SK-N-SH (cell line): ENCODE measurements around the gene TP73. TPM values are rescaled to one million over a fixed set of nuclear protein-coding genes. Genes with fewer than 3 reads are reported as not detected.

ENCODE experiments used
- CTCF ChIA-PET: fragments of 300-600, 350-600 bp; formaldehyde crosslinking; extraction: SDS; loops from one replicate; lab custom pipeline; 2021; lab: Yijun Ruan, JAX
- POLR2A ChIA-PET: fragments of 350-600 bp; sonication (Branson Sonifier 250); formaldehyde crosslinking; extraction: SDS; loops from one replicate; lab custom pipeline; 2020; ENCODE audit warnings: antibody characterized with exemption, inconsistent platforms; lab: Yijun Ruan, JAX
- DNase-seq: peaks from one replicate; pipeline ENCODE4 v3.0.0; 2012
- H2AFZ ChIP-seq: fragments of 200-600 bp; sonication (generic); 2 replicates; pipeline ENCODE4 v1.8.1; 2016; ENCODE audit warnings: antibody characterized with exemption, mild to moderate bottlenecking, low read depth
- H3F3A ChIP-seq: fragments of 200-600 bp; sonication (generic); replicated peaks from 2 replicates; pipeline ENCODE3; 2016; ENCODE audit warnings: antibody characterized with exemption, mild to moderate bottlenecking; ENCODE audit not compliant: insufficient read depth
- H3K27ac ChIP-seq, 2 experiments: fragments of 200-500 bp in 1 of 2; fragments of 200-600 bp in 1 of 2; sonication (Bioruptor generic) in 1 of 2; sonication (generic), shearing (Covaris generic) in 1 of 2; 2 replicates each; pipeline versions ENCODE4 v1.5.1 to v1.6.1; 2014 to 2016; ENCODE audit warnings: low read depth in 2 of 2, inconsistent platforms in 1 of 2, low read length in 1 of 2, mild to moderate bottlenecking in 1 of 2, mixed read lengths in 1 of 2
- H3K27me3 ChIP-seq: fragments of 200-600 bp; sonication (generic), shearing (Covaris generic); 2 replicates; pipeline ENCODE4 v1.6.1; 2016; ENCODE audit warnings: mixed run types; ENCODE audit not compliant: insufficient read depth
- H3K36me3 ChIP-seq, 2 experiments: fragments of 200-500 bp in 1 of 2; fragments of 200-600 bp in 1 of 2; sonication (Bioruptor generic) in 1 of 2; sonication (generic) in 1 of 2; replicated peaks in 1 of 2; 2 replicates each; pipeline versions ENCODE3 to v1.5.1; 2014 to 2016; ENCODE audit warnings: low read length in 1 of 2, mild to moderate bottlenecking in 1 of 2; ENCODE audit not compliant: insufficient read depth in 2 of 2, control insufficient read depth in 1 of 2
- H3K4me1 ChIP-seq, 2 experiments: fragments of 200-500 bp in 1 of 2; fragments of 200-600 bp in 1 of 2; sonication (Bioruptor generic) in 1 of 2; sonication (generic), shearing (Covaris generic) in 1 of 2; 2 replicates each; pipeline versions ENCODE4 v1.5.1 to v1.6.1; 2014 to 2016; ENCODE audit warnings: low read depth in 1 of 2, low read length in 1 of 2, mixed run types in 1 of 2; ENCODE audit not compliant: insufficient read depth in 2 of 2, control insufficient read depth in 1 of 2
- H3K4me2 ChIP-seq: fragments of 200-600 bp; sonication (generic), shearing (Covaris generic); 2 replicates; pipeline ENCODE4 v1.6.1; 2017; ENCODE audit warnings: mixed run types
- H3K4me3 ChIP-seq, 2 experiments: fragments of 200-500 bp in 1 of 2; fragments of 200-600 bp in 1 of 2; sonication (Bioruptor generic) in 1 of 2; sonication (generic), shearing (Covaris generic) in 1 of 2; 2 replicates each; pipeline versions ENCODE4 v1.5.1 to v1.8.1; 2014 to 2016; ENCODE audit warnings: low read depth in 2 of 2, inconsistent platforms in 1 of 2, low read length in 1 of 2, mild to moderate bottlenecking in 1 of 2, mixed read lengths in 1 of 2, moderate library complexity in 1 of 2
- H3K79me2 ChIP-seq: fragments of 200-600 bp; sonication (generic); 2 replicates; pipeline ENCODE4 v1.8.1; 2017; ENCODE audit warnings: mild to moderate bottlenecking; ENCODE audit not compliant: insufficient read depth
- H3K9ac ChIP-seq: fragments of 200-600 bp; sonication (generic); 2 replicates; pipeline ENCODE4 v1.6.1; 2017; ENCODE audit warnings: mixed run types
- H3K9me2 ChIP-seq: fragments of 200-600 bp; sonication (generic); 2 replicates; pipeline ENCODE4 v1.6.1; 2017; ENCODE audit warnings: mixed run types
- H3K9me3 ChIP-seq: fragments of 200-600 bp; sonication (generic); 2 replicates; pipeline ENCODE4 v1.6.1; 2017; ENCODE audit warnings: mixed run types, mild to moderate bottlenecking, moderate library complexity
- H4K20me1 ChIP-seq: fragments of 200-600 bp; sonication (generic); 2 replicates; pipeline ENCODE4 v1.6.1; 2017; ENCODE audit warnings: mild to moderate bottlenecking, mixed run types; ENCODE audit not compliant: insufficient read depth
- CHD2 ChIP-seq: fragments of 150-350 bp; IDR thresholded peaks from 2 replicates; pipeline ENCODE4 v1.6.1; 2018; ENCODE audit warnings: low read length; ENCODE audit not compliant: partially characterized antibody
- ELF1 ChIP-seq: IDR thresholded peaks from 2 replicates; pipeline ENCODE4 v1.4.0; 2012
- EP300 ChIP-seq, 2 experiments: IDR thresholded peaks; 2 replicates each; pipeline versions ENCODE4 v1.4.0 to v1.6.1; 2012; ENCODE audit warnings: borderline replicate concordance in 1 of 2, low read depth in 1 of 2, low read length in 1 of 2
- EZH2phosphoT487 ChIP-seq: fragments of 200-600 bp; sonication (generic); IDR thresholded peaks from 2 replicates; pipeline ENCODE4 v1.6.1; 2017; ENCODE audit warnings: low read depth, mixed run types, mild to moderate bottlenecking, antibody characterized with exemption, moderate library complexity, borderline replicate concordance
- FOXM1 ChIP-seq: IDR thresholded peaks from 2 replicates; pipeline ENCODE4 v1.4.0; 2012; ENCODE audit warnings: low read depth, mild to moderate bottlenecking
- GABPA ChIP-seq: IDR thresholded peaks from 2 replicates; pipeline ENCODE4 v1.4.0; 2012; ENCODE audit warnings: low read depth, mild to moderate bottlenecking
- GATA2 ChIP-seq: sonication (generic); formaldehyde crosslinking; IDR thresholded peaks from 2 replicates; pipeline ENCODE4 v1.5.0; 2020; ENCODE audit warnings: mild to moderate bottlenecking, missing genetic modification reagents
- JUND ChIP-seq: IDR thresholded peaks from 2 replicates; pipeline ENCODE4 v1.4.0; 2012
- MEF2A ChIP-seq: IDR thresholded peaks from 2 replicates; pipeline ENCODE4 v1.4.0; 2012; ENCODE audit warnings: low read depth, borderline replicate concordance
- NFIC ChIP-seq: IDR thresholded peaks from 2 replicates; pipeline ENCODE4 v1.4.0; 2012; ENCODE audit warnings: borderline replicate concordance
- POLR2AphosphoS5 ChIP-seq: IDR thresholded peaks from 2 replicates; pipeline ENCODE4 v1.6.1; 2012; ENCODE audit warnings: low read depth, low read length
- RCOR1 ChIP-seq: fragments of 150-350 bp; IDR thresholded peaks from 2 replicates; pipeline ENCODE4 v1.6.1; 2017; ENCODE audit warnings: antibody characterized with exemption, low read length
- RFX5 ChIP-seq: IDR thresholded peaks from 2 replicates; pipeline ENCODE4 v1.6.1; 2012; ENCODE audit warnings: mild to moderate bottlenecking, improper control_type of control experiment, low read length
- RXRA ChIP-seq: IDR thresholded peaks from 2 replicates; pipeline ENCODE4 v1.4.0; 2012; ENCODE audit warnings: low read depth, mild to moderate bottlenecking, borderline replicate concordance
- SIN3A ChIP-seq: IDR thresholded peaks from 2 replicates; pipeline ENCODE4 v1.6.1; 2012; ENCODE audit warnings: low read depth, mild to moderate bottlenecking, low read length, moderate library complexity, borderline replicate concordance
- TCF12 ChIP-seq: IDR thresholded peaks from 2 replicates; pipeline ENCODE4 v1.4.0; 2012
- TEAD4 ChIP-seq: IDR thresholded peaks from 2 replicates; pipeline ENCODE4 v1.4.0; 2012; ENCODE audit warnings: mild to moderate bottlenecking, borderline replicate concordance; ENCODE audit not compliant: insufficient read depth
- YY1 ChIP-seq: IDR thresholded peaks from 2 replicates; pipeline ENCODE4 v1.4.0; 2012; ENCODE audit warnings: low read depth, mild to moderate bottlenecking
- WGBS: methylation state at CpG from one replicate; pipeline ENCODE4 v1.1.6; 2017; ENCODE audit warnings: low lambda C conversion rate; 5-methylcytosine and 5-hydroxymethylcytosine counted together
- polyA plus RNA-seq, 3 experiments: library from polyadenylated mRNA; depleted of rRNA; stranded (reverse); fragments of >200 nt; gene quantifications; 2 replicates each; pipeline ENCODE4 v1.2.3, GENCODE V29; 2012
- TF ChIP-seq, protein P1 (sequence below): IDR thresholded peaks from 2 replicates; pipeline ENCODE4 v1.4.0; 2012; ENCODE audit warnings: low read depth, borderline replicate concordance
- TF ChIP-seq, protein P2 (sequence below): fragments of 150-350 bp; IDR thresholded peaks from 2 replicates; pipeline ENCODE4 v1.6.1; 2017; ENCODE audit warnings: antibody characterized with exemption, low read length, low read depth, borderline replicate concordance
- TF ChIP-seq, protein P3 (sequence below): fragments of 150-350 bp; IDR thresholded peaks from 2 replicates; pipeline ENCODE4 v1.6.1; 2016; ENCODE audit warnings: mild to moderate bottlenecking, low read depth, low read length
- TF ChIP-seq, protein P4 (sequence below): fragments of 200-600 bp; sonication (generic); IDR thresholded peaks from 2 replicates; pipeline ENCODE4 v1.6.1; 2017; ENCODE audit warnings: antibody characterized with exemption, mild to moderate bottlenecking, moderate library complexity

TP73 gene
- polyA plus RNA-seq, 1 of the 3 experiments (the other 2 are of a cell fraction) = 0.64 TPM

DNA sequence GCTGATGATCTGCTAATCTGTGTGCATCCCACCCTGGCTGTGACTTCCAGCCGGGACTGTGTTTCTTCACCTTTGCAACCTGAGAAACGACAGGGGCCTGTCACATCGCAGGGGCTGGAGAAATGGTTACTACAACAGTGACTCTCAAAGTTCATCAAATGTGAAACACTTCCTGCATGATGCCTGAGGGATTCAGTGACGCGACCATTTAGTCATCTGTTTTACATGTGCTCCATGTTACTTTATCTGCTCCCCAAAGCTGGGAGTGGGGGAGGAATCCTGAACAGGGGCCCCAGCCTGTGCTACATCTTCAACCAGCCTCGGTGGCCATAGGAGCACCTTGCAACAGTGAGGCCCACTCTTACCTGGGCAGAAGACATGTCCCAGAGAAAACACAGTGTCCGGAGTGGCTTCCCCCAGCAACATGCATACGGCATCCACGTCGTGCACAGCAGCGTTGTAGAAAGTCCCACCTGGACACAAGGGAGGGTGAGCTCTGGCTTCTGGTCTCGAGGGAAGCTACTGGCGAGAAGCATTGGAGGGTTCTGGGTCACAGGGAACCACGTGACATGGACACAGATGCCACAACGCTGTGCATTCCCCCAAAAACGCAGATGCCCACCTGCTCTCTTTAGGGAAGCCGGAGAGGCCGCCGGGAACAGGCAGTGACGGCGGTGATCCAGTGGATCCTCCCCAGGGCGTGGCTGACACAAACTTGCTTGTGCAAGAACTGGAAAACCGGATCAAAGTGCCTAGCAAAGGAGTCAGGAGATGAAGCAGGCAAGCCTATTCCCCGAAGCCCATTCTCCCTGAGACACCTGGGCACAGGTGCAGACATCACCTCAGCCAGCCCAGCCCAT, 90.4 kb downstream of the TP73 start:
- H3K9me2 ChIP-seq = no peaks in the 10 kb centered on the region
- H3K9me3 ChIP-seq = no peaks in the 10 kb centered on the region
- no peaks in the 10 kb centered on the region for H3K27me3 ChIP-seq
- TF ChIP-seq TCF12 (no peak), EP300 (IDR thresholded peaks at IDR 0.05; ENCODE audit: borderline replicate concordance in 1 of 2, low read depth in 1 of 2, low read length in 1 of 2) (no peak), NFIC (no peak), CHD2 (no peak), JUND (no peak), YY1 (no peak), RFX5 (no peak), RCOR1 (no peak), TEAD4 (no peak), GATA2 (CRISPR knock-in tag) (no peak), RXRA (no peak), EZH2phosphoT487 (no peak)
- TF ChIP-seq, protein P1, sequence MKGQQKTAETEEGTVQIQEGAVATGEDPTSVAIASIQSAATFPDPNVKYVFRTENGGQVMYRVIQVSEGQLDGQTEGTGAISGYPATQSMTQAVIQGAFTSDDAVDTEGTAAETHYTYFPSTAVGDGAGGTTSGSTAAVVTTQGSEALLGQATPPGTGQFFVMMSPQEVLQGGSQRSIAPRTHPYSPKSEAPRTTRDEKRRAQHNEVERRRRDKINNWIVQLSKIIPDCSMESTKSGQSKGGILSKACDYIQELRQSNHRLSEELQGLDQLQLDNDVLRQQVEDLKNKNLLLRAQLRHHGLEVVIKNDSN = no peak
- TF ChIP-seq, protein P2, sequence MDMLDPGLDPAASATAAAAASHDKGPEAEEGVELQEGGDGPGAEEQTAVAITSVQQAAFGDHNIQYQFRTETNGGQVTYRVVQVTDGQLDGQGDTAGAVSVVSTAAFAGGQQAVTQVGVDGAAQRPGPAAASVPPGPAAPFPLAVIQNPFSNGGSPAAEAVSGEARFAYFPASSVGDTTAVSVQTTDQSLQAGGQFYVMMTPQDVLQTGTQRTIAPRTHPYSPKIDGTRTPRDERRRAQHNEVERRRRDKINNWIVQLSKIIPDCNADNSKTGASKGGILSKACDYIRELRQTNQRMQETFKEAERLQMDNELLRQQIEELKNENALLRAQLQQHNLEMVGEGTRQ = no peak
- peaks cover 7 to 37% of the 10 kb centered on the region in 2 experiments for H3K36me3 ChIP-seq
- WGBS = 75% methylated on average over 11 of the region's 24 CpGs
- ChIA-PET POLR2A (no interaction called here), CTCF (interaction anchor here (2.6 kb wide), 1 partner anchor 18 kb away, joined by 10 read pairs; no protein-coding TSS in a partner anchor)
- no peak overlapping the region for H3K27ac ChIP-seq
- H3K9ac ChIP-seq = no peak overlapping the region
- no peaks in the 10 kb centered on the region for H4K20me1 ChIP-seq
- peaks cover 0 to 27% of the 10 kb centered on the region in 2 experiments; a peak in 1 of 4 replicates for H3K4me1 ChIP-seq
- no peak overlapping the region for H3K4me2 ChIP-seq
- H3K79me2 ChIP-seq = peaks cover 2% of the 10 kb centered on the region; the same call in 1 of the 2 replicates
- H3F3A ChIP-seq = peaks cover 8% of the 10 kb centered on the region
- no peak overlapping the region for H2AFZ ChIP-seq
- no peak overlapping the region for H3K4me3 ChIP-seq
- DNase-seq = no peak

DNA sequence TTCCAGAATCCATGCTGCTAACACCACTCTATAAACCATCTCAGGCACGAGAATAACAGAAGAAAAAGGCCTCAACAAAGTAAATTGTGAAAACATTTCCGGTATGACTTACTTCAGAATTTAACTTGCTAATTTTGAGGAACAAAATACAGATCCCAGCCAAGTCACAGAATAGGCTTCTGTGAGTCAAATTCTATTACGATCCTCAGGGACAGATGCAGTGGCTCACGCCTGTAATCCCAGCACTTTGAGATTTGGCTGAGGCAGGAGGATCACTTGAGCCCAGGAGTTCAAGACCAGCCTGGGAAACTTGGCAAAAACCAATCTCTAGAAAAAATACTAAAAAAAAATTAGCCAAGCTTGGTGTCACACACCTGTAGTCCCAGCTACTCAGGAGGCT, 91.1 kb downstream of the TP73 start:
- no peak for DNase-seq
- Histone ChIP-seq H3K4me3 (no peak overlapping the region), H3K4me1 (peaks cover 0 to 30% of the 10 kb centered on the region in 2 experiments; a peak in 1 of 4 replicates), H2AFZ (no peak overlapping the region), H3K9me3 (no peaks in the 10 kb centered on the region), H3K27me3 (no peaks in the 10 kb centered on the region), H3F3A (peaks cover 10% of the 10 kb centered on the region), H3K9ac (no peak overlapping the region), H4K20me1 (no peaks in the 10 kb centered on the region), H3K9me2 (no peaks in the 10 kb centered on the region), H3K27ac (no peak overlapping the region), H3K4me2 (no peak overlapping the region), H3K79me2 (peaks cover 4% of the 10 kb centered on the region; the same call in 1 of the 2 replicates), H3K36me3 (peaks cover 7 to 30% of the 10 kb centered on the region in 2 experiments)
- WGBS = 96% methylated on average over 4 of the region's 4 CpGs
- CTCF ChIA-PET = interaction anchor here (2.6 kb wide), 1 partner anchor 19 kb away, joined by 10 read pairs; no protein-coding TSS in a partner anchor
- POLR2A ChIA-PET = no interaction called here
- TF ChIP-seq, protein P2 = no peak
- TF ChIP-seq POLR2AphosphoS5 (no peak), CHD2 (no peak), RXRA (no peak), SIN3A (no peak), RFX5 (no peak), EP300 (IDR thresholded peaks at IDR 0.05; ENCODE audit: borderline replicate concordance in 1 of 2, low read depth in 1 of 2, low read length in 1 of 2) (no peak), GABPA (no peak), FOXM1 (no peak), ELF1 (no peak), MEF2A (no peak), YY1 (no peak)
- TF ChIP-seq, protein P3, sequence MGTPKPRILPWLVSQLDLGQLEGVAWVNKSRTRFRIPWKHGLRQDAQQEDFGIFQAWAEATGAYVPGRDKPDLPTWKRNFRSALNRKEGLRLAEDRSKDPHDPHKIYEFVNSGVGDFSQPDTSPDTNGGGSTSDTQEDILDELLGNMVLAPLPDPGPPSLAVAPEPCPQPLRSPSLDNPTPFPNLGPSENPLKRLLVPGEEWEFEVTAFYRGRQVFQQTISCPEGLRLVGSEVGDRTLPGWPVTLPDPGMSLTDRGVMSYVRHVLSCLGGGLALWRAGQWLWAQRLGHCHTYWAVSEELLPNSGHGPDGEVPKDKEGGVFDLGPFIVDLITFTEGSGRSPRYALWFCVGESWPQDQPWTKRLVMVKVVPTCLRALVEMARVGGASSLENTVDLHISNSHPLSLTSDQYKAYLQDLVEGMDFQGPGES = no peak
- TF ChIP-seq, protein P4, sequence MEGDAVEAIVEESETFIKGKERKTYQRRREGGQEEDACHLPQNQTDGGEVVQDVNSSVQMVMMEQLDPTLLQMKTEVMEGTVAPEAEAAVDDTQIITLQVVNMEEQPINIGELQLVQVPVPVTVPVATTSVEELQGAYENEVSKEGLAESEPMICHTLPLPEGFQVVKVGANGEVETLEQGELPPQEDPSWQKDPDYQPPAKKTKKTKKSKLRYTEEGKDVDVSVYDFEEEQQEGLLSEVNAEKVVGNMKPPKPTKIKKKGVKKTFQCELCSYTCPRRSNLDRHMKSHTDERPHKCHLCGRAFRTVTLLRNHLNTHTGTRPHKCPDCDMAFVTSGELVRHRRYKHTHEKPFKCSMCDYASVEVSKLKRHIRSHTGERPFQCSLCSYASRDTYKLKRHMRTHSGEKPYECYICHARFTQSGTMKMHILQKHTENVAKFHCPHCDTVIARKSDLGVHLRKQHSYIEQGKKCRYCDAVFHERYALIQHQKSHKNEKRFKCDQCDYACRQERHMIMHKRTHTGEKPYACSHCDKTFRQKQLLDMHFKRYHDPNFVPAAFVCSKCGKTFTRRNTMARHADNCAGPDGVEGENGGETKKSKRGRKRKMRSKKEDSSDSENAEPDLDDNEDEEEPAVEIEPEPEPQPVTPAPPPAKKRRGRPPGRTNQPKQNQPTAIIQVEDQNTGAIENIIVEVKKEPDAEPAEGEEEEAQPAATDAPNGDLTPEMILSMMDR = no peak
